CD4-positive, alpha-beta T cell treated with Interleukin-1 beta for 1 hour (primary cell): Measurements from ENCODE around the gene SMDT1.

ENCODE experiments used
- DNase-seq, 2 donors: peaks; one replicate each; pipeline ENCODE4 v3.0.0-alpha.2; 2020 to 2022

The SMDT1 gene

GRCh38 chr22:42079319-42080251, at the start of gene SMDT1:
TSS of gene SMDT1 (plus strand) at chr22:42079700. CDS start at chr22:42079769, 69 bp downstream.
- DNase-seq: peak; percentile 98

- DNase-seq: no peak
Observed at GRCh38 chr22:42033263-42034181, 46.0 kb upstream of the SMDT1 start.

DNA sequence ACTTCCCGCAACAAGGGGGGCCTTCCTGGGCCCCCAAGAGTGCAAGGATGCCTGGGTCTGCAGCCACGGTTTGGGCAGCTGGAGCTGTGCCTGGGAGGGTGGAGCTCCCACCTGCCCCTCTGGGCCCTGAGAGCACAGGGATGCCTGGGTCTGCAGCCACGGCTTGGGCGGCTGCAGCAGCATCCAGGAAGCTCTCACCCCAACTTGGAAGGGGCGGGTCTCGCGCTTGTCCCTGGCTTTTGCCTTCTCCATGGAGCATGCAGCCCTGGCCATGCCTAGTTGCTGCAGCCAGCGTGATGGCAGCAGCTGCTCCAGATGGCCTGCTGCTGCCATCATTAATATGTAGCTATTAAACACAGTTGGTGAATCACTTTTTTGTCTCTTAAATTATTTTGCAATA, 44.2 kb upstream of the SMDT1 start:
- DNase-seq: no peak

GRCh38 chr22:42039271-42039670, 40.2 kb upstream of the SMDT1 start:
- no peak for DNase-seq

DNA sequence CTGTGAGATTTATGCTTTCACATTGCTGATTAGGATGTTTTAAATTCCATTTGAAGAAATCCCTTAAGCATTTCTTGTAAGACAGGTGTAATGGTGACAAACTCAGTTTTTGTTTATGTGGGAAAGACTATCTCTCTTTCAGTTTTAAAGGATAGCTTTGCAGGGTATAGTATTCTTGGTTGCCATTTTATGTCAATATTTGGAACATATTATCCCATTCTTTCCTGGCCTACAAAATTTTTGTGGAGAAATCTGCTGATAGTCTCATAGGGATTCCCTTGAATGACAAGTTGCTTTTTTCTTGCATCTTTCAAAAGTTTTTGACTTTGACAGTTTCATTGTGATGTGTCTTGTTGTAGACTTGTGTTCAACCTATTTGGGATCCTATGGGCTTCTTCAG, 37.7 kb upstream of the SMDT1 start:
- DNase-seq: no peak

DNA sequence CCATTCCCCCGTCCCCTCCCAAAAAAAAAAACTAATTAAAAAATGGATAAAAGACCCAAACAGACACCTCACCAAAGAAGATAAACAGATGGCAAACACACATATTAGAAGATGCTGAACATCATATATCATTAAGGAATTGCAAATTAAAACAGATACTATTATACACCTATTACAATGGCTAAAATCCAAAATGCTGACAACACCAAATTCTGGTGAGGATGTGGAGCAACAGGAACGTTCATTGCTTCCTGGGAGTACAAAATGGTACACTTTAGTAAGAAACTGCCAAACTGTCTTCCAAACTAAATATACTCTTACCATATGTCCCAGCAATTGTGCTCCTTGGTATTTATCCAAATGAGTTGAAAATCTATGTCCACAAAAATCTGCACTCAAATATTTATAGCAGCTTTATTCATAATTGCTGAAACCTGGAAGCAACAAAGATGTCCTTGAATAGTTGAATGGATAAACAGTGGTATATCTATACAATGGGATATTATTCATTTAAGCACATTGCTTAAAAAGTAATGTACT, 28.8 kb upstream of the SMDT1 start:
- no peak for DNase-seq

- DNase-seq: no peak
Observed at GRCh38 chr22:42052765-42053164, 26.7 kb upstream of the SMDT1 start.

DNA sequence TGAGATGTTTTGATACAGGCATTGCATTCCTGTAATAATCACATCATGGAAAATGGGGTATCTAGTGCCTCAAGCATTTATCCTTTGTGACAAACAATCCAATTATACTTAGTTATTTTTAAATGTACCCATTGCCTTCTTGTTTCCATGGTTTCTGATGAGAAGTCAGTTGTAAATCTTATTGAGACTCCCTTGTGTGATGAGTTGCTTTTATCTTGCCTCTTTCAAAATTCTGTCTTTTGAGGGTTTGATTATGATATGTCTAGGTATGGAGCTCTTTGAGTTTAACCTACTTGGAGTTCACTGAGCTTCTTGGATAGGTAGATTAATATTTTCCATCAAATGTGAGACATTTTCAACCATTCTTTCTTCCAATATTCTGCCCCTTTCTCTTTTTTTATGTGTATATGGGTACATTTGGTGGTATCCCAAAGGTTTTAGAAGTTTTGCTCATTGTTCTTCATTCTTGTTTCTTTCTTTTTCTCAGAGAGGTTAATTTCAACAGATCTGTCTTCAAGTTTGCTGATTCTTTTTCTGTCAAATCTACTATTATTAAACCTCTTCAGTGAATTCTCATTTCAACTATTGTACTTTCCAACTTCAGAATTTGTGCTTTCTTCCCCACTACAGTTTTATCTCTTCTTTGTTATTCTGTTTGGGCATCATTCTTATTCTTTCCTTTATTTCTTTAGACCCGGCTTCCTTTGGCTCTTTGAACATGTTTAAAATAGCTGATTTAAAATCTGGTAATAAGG, 22.6 kb upstream of the SMDT1 start:
- no peak for DNase-seq

- no peak for DNase-seq
Observed at GRCh38 chr22:42060489-42060888, 19.0 kb upstream of the SMDT1 start.

- no peak for DNase-seq
Observed at GRCh38 chr22:42061041-42061440, 18.5 kb upstream of the SMDT1 start.

DNA sequence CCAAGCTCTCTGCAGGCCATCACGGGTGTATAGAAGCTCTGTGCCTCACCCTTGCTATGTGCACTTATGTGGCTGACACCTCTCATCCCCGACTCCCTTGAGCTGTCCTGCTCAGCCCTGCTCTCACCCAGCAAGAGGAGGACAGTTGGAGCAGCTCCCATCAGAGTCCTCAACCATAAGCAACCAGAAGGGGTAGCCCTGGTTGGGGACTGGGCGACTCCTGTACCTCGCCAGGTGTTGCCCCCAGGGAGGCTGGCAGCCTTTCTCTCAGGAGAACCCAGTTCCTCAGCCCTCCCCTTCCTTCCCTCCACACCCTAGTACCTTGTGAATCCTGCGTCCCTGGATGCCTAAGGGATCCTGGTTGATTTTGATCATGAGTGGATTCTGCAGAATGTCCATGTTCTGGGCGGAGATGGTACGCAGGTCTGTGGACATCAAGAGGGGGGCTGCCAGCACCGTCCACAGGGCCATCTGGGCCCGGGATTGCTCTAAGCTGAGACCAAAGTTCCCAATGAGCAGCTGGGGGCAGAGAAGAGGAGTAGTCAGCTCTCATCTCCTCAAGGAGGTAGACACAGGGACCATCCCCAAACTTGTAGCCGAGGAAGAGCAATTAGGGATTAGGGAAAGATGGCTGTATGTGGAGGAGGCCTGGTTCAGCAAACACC, 16.9 kb upstream of the SMDT1 start:
- DNase-seq: no peak

DNA sequence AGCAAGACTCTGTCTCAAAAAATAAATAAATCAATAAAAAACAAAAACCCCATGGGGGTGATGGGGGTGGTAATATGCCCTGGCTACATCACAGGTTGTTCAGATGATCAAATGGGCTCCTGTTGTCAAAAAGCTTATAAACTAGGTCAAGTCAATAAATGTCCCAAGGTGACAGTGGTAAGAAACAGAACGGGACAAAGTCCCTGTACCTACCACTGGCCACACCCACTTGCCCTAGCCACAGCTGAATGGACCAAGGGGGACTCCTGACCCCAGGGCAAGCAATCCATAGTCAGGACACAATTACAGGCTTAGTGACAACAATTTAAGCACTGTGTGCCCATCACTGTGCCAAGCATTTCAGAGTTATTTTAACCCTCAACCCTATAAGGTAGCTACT, 14.9 kb upstream of the SMDT1 start:
- DNase-seq: no peak

DNA sequence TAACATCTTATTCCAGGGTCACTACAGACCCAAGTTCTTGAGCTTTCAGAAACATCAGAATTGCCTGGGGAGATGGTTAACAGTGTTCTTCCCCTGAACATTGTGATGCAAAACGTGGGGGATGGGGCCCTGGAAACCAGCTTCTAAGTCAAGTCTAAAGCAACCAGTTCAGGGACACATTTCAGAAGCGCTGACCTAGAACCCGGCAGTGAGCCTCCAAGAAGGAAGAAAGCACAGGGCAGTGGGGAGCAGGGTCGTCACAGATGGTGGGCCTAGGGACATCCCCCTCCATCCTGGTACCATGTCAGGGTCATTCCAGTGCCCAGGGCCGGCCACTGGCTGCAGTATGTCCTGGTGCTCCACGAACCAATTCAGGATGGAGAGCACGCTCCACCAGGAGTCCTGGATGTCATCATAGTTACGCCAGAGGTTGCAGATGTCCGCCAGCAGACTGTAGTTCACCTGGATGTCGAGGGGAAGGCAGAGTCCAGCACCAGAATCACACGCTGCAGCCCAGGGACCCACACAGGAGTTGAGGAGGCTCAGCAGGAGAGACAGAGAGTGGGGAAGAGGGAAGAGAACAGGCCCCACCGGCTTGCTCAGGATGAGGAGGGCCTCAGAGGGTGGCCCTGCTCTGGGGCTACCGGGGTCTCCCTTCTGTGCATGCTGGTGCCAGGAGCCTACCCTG, 13.9 kb upstream of the SMDT1 start:
- no peak for DNase-seq

GRCh38 chr22:42066126-42066761, 13.3 kb upstream of the SMDT1 start:
- no peak for DNase-seq

- DNase-seq: no peak
Observed at GRCh38 chr22:42066937-42067336, 12.6 kb upstream of the SMDT1 start.

GRCh38 chr22:42067671-42068251, 11.7 kb upstream of the SMDT1 start:
- no peak for DNase-seq

- no peak for DNase-seq
Observed at GRCh38 chr22:42068291-42068690, 11.2 kb upstream of the SMDT1 start.

DNA sequence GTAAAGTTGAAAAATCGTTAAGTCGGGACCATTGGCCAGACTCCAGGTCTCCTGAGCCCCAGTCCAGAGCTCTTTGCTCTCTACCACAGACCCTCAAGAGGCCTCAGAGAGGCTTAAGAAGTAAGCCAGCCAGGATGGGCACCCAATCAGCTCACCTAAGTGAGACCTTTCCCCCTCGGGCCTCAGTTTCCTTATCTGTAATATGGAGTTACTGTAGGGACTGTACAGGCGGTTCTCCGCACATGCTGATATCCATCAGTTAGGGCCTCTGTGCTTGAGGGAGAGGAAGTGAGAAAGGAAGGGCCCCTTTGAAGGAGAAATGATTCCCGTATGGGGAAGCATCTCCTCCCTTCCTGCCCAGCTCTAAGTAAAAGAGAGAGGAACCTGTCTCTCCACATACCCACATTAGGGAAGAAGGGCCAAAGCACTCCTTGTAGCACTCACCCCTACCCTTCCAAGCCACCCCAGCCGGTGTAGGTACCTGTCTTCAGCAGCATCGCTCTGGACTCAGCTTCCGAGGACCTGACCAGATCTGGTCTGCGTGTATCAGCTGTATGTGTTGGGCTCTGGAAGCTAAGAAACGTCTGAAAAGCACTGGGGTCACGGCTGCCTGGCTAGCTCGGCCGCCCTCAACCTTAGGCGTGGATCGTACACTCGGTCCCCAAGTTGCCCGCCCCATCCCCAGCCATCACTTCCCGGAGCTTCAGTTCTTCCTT, 9.5 kb upstream of the SMDT1 start:
- DNase-seq: peak in 1 of 2 donors; percentile 4

DNA sequence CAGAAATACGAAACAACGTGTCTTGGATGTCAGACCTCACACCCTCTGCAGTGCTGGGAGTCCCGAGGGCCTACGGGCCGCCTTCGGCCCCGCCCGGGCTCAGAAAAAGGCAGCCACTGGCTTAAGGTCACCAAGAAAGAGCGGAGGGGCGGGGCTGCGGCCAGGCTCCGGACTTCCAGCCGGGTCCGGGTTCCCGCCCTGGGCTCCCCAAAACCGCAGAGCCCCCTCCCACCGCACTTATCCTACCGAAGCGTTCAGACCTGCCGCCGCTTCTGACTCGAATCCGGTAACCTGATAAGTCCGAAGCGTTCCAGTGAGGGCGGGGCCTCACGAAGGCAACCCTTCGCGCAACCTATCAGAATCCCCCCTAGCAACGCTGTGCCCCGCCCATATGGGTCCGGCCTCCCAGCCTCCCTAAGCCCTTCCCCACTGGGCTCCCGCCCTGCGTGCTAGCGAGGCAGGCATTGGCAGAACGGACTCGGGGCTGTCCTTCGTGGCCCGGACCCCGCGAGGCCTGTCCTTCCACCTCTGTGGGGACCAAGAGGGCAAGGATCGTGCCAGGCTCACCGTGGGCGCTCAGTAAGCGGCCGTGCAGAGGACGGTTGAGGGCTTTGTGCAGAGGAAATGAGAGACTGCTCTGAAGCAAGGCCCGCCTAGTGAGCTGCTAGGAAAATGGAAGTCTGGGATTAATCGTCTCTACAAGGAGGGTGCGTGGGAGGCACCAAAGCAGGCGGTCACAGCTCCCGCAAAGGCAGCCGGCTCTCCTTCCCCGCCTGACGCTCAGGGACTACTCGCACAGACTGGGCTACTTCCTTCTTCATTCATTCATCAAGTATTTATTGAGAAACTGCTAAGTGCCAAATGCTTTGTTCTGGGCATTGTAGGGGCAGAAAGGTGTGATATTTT, 8.7 kb upstream of the SMDT1 start, which contains the start of gene NAGA:
TSS of gene NAGA (minus strand) at position 296 of the 906 bp plus-strand sequence. CDS start 515 bp downstream, outside the sequence.
- DNase-seq: peak; percentile 90 to 94
